GM12801 (cell line): ENCODE measurements around the gene WWTR1.

Experiments
- TF ChIP-seq, protein P1 (sequence below): IDR thresholded peaks from one replicate; pipeline ENCODE4 v1.5.1; 2011; ENCODE audit warnings: control low read depth; ENCODE audit not compliant: insufficient read length; ENCODE audit errors: extremely low read depth

Gene WWTR1

DNA sequence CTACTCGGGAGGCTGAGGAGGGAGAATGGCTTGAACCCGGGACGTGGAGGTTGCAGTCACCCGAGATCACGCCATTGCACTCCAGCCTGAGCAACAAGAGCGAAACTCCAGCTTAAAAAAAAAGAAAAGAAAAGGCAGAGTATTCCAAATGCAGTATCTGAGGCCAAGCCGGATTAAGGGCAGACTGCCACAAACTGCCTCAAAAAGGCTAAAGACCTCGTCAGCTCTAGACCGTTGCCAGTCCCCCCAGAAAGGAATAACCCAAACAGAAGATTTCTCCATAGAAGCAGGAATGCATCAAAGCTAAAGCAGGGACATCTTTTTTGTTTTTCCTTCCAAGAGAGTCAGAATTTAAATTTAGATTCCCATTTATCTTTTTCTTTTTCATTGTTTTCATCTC lies 110.4 kb downstream of the WWTR1 start:
- TF ChIP-seq, protein P1, sequence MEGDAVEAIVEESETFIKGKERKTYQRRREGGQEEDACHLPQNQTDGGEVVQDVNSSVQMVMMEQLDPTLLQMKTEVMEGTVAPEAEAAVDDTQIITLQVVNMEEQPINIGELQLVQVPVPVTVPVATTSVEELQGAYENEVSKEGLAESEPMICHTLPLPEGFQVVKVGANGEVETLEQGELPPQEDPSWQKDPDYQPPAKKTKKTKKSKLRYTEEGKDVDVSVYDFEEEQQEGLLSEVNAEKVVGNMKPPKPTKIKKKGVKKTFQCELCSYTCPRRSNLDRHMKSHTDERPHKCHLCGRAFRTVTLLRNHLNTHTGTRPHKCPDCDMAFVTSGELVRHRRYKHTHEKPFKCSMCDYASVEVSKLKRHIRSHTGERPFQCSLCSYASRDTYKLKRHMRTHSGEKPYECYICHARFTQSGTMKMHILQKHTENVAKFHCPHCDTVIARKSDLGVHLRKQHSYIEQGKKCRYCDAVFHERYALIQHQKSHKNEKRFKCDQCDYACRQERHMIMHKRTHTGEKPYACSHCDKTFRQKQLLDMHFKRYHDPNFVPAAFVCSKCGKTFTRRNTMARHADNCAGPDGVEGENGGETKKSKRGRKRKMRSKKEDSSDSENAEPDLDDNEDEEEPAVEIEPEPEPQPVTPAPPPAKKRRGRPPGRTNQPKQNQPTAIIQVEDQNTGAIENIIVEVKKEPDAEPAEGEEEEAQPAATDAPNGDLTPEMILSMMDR, result no peak

DNA sequence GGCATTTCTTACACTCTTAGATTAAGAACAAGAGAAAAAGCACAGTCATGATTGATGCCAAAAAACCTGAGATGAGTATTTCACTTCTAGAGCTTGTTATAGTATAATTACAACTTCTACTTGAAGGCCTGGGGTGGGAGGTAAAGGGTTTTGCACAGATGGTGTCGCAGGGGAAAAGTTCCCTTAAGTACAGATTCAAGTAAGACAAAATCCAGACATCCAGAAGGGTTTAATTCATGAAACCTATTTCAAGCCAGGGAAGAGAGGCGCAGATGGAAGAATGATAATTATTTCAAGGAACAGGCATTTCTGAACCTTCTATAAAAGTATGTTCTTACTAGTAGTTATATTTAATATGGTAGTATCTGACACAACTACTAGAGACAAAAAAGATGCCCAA lies 112.8 kb downstream of the WWTR1 start:
- TF ChIP-seq, protein P1, result no peak

DNA sequence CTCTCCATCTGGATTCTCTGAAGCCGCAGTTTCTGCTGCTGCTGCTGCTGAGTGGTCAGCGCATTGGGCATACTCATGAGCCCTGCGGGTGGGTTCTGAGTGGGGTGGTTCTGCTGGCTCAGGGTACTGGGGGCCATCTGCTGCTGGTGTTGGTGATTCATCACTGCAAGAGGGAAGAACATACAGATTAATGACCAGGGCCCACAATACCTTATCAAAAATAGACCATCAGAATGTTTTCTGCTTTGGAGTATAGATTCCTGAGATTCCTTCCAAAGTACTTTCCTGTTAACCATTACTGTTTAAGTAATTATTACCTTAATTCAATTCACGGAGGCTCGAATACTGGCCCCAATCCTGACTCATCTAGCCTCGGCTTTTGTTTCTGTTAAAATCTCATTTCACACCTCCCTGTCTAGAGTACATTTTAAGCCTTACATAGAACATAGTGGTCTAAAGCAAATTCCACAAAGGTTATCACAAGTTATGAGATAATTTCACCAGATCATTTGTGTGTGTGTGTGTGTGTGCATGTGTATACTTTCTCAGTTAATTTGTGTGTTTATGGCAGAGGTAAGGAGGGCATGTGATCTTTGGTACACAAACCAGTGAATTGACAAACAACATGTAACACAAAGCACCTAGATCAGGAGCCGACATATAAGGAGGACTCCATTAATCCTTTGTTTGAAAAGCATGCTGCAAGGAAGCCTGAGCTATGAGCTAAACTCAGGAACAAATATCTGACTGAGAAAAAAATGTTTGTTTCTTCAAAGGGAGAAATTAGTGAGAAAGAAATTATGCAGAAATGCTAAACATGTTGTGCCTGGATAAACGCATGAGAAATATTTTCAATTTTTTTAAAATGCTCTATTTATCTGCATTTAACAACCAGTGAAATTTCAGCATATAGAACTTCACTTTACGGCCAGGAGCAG lies 115.2 kb downstream of the WWTR1 start:
- TF ChIP-seq, protein P1, result no peak

DNA sequence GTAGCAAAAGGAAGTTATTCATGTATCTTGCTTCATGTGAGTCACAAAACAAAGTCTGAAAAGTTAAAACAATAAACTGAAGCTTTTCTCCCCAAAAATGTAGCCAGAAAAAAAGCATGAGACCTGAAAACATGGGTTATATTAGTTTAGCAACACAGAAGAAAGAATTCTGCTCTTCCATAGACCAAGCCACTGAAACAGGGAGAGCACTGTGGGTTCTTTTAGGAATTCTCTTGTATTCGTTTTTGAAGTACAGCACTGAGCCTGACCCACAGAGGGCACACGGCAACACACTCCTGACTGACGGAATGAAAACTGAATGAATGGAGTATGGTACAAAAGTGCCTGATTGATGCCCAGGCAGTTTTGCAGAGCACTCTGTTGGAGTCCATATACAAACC lies 116.7 kb downstream of the WWTR1 start:
- TF ChIP-seq, protein P1, result no peak

DNA sequence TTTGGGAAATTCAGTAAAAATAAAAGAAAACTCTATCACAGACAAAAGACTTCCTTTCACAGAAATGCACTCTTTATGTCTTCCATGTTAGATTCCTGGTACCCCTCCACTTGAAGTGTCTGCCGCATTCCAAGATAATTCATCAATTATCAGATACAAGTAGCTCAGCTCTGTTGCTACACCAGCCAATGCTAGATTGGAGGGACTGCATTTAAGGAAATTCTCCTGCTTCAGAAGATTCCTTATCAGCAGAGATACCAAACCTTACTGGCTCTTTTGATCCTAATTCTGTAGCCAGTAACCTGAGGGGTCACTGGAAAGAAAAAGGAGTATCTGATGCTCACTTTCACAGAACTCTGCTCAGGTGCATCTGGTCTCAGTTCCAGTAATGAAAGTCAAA lies 119.5 kb downstream of the WWTR1 start:
- TF ChIP-seq, protein P1, result no peak

DNA sequence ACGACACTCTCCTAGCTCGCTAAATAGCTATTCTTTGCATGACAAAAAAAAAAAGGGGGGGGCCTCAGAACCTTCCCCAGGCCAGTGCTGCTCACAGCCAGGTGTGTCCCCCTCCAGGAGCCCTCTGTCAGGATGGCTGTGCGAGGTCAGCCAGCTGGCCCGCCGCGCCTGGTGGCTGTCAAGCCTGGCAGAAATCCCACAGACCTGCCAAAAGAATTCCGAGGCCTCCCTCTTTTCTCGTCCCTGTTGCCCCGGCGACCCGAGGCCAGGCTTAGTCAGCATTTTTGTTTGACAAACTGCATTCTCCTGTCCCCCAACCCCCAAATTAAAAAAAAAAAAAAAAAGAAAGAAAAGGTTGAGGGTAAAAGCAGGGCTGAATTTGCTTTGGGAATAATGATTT lies 121.4 kb downstream of the WWTR1 start:
- TF ChIP-seq, protein P1, result no peak

DNA sequence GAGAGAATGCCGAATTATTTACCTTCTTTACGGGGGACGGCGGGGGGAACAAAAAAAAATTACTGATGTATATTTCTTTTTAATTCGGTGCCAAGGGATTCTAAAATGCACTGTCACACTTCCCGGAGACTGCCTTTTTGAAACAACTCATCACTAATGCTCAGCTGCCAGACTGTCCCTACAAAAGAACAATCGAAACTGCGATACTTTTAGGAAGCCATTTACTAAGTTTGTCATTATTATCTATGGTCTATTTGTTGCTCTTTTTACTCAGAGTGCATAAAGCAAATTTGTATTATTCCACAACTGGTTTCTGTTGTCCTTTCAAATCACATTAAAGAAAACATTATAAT lies 122.5 kb downstream of the WWTR1 start:
- TF ChIP-seq, protein P1, result no peak
